Bronchial smooth muscle cell (primary cell): Measurements from ENCODE around the gene PRELID1. TPM values are rescaled to one million over a fixed set of nuclear protein-coding genes. Genes with fewer than 3 reads are reported as not detected.

Experiments
- total RNA-seq: library from RNA; depleted of rRNA; stranded (reverse); fragments of >200 nt; gene quantifications from 2 replicates; pipeline ENCODE4 v1.2.1, GENCODE V29; 2014

Gene PRELID1, protein sequence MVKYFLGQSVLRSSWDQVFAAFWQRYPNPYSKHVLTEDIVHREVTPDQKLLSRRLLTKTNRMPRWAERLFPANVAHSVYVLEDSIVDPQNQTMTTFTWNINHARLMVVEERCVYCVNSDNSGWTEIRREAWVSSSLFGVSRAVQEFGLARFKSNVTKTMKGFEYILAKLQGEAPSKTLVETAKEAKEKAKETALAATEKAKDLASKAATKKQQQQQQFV
- 50.7 and 79.8 TPM in 2 replicates for total RNA-seq

DNA sequence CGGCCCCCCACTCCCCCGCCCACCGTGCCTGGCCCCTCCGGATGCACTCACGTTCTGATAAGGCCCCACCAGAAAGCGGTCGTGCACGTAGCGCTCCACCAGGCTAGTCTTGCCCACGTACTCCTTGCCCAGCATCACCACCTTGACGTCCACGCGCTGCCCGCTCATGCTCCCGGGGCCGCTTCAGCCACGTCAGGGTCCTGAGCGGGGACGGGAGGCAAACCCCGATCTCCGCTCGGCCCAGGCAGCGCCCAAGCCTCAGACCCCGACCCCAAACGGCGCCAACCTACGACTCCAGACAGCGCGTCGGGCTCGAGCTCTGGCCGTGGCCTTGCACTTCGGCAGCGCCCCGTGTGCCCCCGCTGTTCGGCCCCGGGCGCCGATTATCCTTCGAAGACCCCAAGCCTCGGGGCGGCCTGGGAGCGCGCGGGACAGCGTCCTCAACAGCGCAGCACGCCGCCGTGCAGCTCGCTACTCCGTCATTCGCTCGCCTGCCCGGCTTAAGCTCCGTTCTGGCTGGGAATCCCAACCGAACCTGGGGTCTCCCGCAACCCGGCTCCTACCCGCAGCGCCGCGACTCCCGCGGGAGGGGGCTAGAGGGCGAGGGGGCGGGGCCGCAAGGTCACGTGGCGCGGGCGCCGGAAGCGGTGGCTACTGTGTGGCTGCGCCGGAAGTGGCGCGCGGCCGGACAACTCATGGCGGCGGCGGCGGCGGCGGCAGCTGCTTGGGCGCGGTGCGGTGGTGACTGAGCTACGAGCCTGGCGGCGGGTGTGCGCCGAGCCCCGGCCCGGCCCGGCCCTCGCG, at the start of gene PRELID1, which contains the start of gene RAB24:
Gene PRELID1, plus strand, starts transcription at position 679 of the 804 bp plus-strand sequence. CDS start 187 bp downstream, outside the sequence.
Gene RAB24, minus strand, starts transcription at position 599 of the 804 bp plus-strand sequence. Its CDS starts 431 bp downstream, at position 168.

GRCh38 chr5:177311723-177312648, 8.4 kb downstream of the PRELID1 start, which contains the start of gene MXD3:
Gene MXD3 (minus strand): TSS chr5:177311898. CDS start chr5:177311830, 68 bp downstream.

GRCh38 chr5:177351392-177352329, 48.1 kb downstream of the PRELID1 start, which contains the start of gene LMAN2:
Gene LMAN2 (minus strand): TSS chr5:177351668. CDS start chr5:177351647, 21 bp downstream.

Other genes starting within 250 kb of the PRELID1 start
- gene FGFR4, start 216.9 kb upstream of the PRELID1 start, total RNA-seq, result 6.1 and 36.5 TPM in 2 replicates
- 22.6 and 28.2 TPM in 2 replicates for gene NSD1, start 170.0 kb upstream of the PRELID1 start, total RNA-seq
- gene RAB24, start 80 bp upstream of the PRELID1 start, total RNA-seq, result 30.1 and 33.1 TPM in 2 replicates
- gene MXD3, start 8.1 kb downstream of the PRELID1 start, total RNA-seq, result 0.94 and 3.2 TPM in 2 replicates
- 482 and 604 TPM in 2 replicates for gene LMAN2, start 47.9 kb downstream of the PRELID1 start, total RNA-seq
- 3.4 and 6.3 TPM in 2 replicates for gene RGS14, start 54.1 kb downstream of the PRELID1 start, total RNA-seq
- gene SLC34A1, start 80.6 kb downstream of the PRELID1 start, total RNA-seq, result under 0.01 TPM in 1 of 2 replicates, not detected in the other
- gene PFN3, start 96.9 kb downstream of the PRELID1 start, total RNA-seq, result not detected in 2 replicates
- gene F12, start 105.8 kb downstream of the PRELID1 start, total RNA-seq, result 0.34 and 0.63 TPM in 2 replicates
- 13.6 and 15.5 TPM in 2 replicates for gene GRK6, start 122.9 kb downstream of the PRELID1 start, total RNA-seq
- gene PRR7, start 143.0 kb downstream of the PRELID1 start, total RNA-seq, result 1.4 and 1.6 TPM in 2 replicates
- gene DBN1, start 169.8 kb downstream of the PRELID1 start, total RNA-seq, result 156 and 251 TPM in 2 replicates
- 45.0 and 63.5 TPM in 2 replicates for gene PDLIM7, start 193.8 kb downstream of the PRELID1 start, total RNA-seq
- 1.1 TPM in 2 replicates for gene DOK3, start 206.0 kb downstream of the PRELID1 start, total RNA-seq
- 99.5 and 158 TPM in 2 replicates for gene DDX41, start 213.2 kb downstream of the PRELID1 start, total RNA-seq